ENCODE measurements around the gene GLYAT.

- TF ChIP-seq POLR2A (IDR thresholded peaks at IDR 0.05) (no peak), CTCF (IDR thresholded peaks at IDR 0.05) (no peak)
Observed at GRCh38 chr11:58744988-58745704, 13.4 kb upstream of the GLYAT start.
